DLD1 (cell line): ENCODE results near the gene IFT25.
"Not testable (repeated sequence)": the region's sequence is repeated elsewhere in the genome, so short reads cannot be mapped to it uniquely, and the experiment has no call there.

Experiments used
- in situ Hi-C: cut with HindIII; loops from 2 replicates; pipeline ENCODE4 v1.10.0; 2017; ENCODE audit warnings: low sequenced_read_pairs

Gene IFT25

GRCh38 chr1:53890522-53890941 lies 55.0 kb downstream of the IFT25 start:
- in situ Hi-C loops: no loop called here

DNA sequence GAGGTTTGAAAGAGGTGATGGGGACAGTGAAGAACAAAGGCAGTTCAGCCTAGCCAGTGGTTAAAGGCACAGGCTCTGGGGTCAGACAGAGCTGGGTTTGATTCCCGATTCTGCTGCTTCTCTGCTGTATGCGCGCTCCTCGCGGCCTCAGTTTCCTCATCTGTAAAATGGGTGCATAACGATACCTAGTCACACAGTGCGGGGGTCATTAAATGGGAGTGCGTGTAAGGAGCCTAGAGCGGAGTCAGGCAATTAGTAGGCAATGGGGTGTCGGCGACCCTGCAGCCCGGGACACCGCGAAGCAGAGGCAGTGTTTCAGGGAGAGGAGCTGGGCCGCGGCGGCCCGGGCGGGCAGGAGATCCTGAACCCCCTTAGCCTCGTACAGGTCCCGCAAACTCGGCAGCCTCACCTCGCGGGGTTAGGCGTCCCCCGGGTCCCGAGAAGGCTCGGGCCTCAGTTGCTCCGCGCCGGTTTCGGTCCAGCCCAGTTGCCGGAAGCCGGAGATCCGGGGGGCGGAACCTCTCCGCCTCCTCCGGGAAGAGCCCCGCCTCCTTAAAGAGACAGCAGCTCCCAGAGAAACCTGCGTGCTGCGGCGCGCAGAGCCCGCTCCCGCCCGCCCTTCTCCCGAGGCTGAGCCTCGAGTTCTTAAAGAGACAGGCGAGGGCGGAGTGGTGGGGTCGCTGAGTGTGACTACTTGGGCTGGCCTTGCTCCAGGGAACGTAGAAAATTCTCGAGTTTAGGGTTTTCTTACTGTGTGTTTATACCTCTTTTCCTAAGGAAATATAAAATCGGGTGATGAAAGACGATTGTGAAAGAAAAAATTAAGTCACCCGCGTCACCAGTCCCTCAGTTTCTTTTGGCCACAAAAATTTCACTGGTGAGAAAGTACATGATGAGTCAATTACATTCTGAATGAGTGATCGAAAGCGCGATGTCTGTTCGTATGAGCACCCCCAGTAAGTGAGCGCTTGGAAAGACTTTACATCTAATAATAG lies 55.9 kb downstream of the IFT25 start, which contains the start of gene YIPF1:
YIPF1 (minus strand) TSS at position 494 of the 995 bp plus-strand sequence. CDS start 860 bp downstream, outside the sequence.
- in situ Hi-C loops: no loop called here

- in situ Hi-C loops: no loop called here
Observed at GRCh38 chr1:53888681-53889080, 56.8 kb downstream of the IFT25 start.

- in situ Hi-C loops: not testable (repeated sequence)
Observed at GRCh38 chr1:53883600-53883999, 61.9 kb downstream of the IFT25 start.

GRCh38 chr1:53881853-53882252 lies 63.6 kb downstream of the IFT25 start:
- in situ Hi-C loops: not testable (repeated sequence)

- in situ Hi-C loops: no loop called here
Observed at GRCh38 chr1:53878492-53879105, 66.9 kb downstream of the IFT25 start.

- in situ Hi-C loops: not testable (repeated sequence)
Observed at GRCh38 chr1:53875150-53875549, 70.3 kb downstream of the IFT25 start.

DNA sequence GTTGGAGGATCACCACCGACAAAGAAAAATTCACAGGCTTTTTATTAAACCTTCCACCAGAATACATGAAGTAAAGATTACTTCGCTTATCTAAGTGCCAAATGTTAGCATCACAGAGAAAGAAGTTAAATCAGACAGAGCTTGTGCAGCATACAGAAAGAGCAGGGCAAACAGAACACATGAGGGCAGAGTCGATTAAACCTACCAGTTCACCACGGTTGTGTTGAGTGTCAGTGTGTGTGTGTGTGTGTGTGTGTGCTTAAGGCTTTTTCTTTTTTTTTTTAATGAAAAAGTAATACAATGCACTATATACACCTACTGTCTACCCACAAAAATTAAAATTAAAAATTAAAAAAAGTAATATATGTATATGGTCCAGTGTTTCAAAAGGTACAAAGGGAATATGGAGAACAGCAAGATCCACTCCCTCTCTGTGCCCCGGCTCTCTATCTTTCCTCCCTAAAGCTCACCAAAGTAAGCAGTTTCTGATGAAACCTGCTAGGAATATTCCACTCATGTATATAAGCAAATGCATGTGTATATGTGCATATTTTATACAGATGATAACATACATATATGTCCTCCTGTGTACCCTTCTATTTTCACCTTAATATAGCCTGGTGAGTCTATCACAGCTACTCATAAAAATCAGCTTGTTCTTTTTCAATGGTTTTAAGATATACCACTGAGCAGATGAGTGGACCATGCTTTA lies 73.6 kb downstream of the IFT25 start:
- in situ Hi-C loops: no loop called here
